ENCODE data around the gene DNLZ. TPM values are rescaled to one million over a fixed set of nuclear protein-coding genes. Genes with fewer than 3 reads are reported as not detected.

DNLZ gene
- total and polyA plus RNA-seq, 2 donors (not counting 1 experiment from before 2014, with no cell fraction given) = 7.4 to 14.2 TPM

GRCh38 chr9:136394312-136395019 lies 30.9 kb upstream of the DNLZ start:
- H3K4me1 ChIP-seq (ENCODE audit: control insufficient read depth, extremely low read depth, insufficient read depth, low read length) = peaks cover 6% of the 10 kb centered on the region
- no peak overlapping the region for H2AFZ ChIP-seq (ENCODE audit: low read length)
- no peak overlapping the region for H3K4me2 ChIP-seq (ENCODE audit: extremely low read depth, insufficient read depth, low read length)
- no peaks in the 10 kb centered on the region for H3K27me3 ChIP-seq (ENCODE audit: control insufficient read depth, insufficient read depth, low read length)
- H3K27ac ChIP-seq (ENCODE audit: insufficient read depth, low read length) = no peak overlapping the region
- no peaks in the 10 kb centered on the region for H3K9me3 ChIP-seq (ENCODE audit: control insufficient read depth, insufficient read depth, low read depth, low read length)
- TF ChIP-seq EZH2 (IDR thresholded peaks at IDR 0.05; ENCODE audit: low read length, missing control alignments) (no peak), CTCF (conservative IDR thresholded peaks at IDR 0.05 in 1 of 2, IDR thresholded peaks at IDR 0.05 in 1 of 2; ENCODE audit: low read depth in 1 of 2, low read length in 2 of 2) (no peak)
- peaks cover 15% of the 10 kb centered on the region for H3K79me2 ChIP-seq (ENCODE audit: control insufficient read depth, insufficient read depth, low read length)
- peaks cover 30% of the 10 kb centered on the region for H3K36me3 ChIP-seq (ENCODE audit: control insufficient read depth, insufficient read depth, low read length)
- no peaks in the 10 kb centered on the region for H4K20me1 ChIP-seq (ENCODE audit: control insufficient read depth, extremely low read depth, insufficient read depth, low read length)
- DNase-seq (ENCODE audit: low read depth in 2 of 2) = no peak
- H3K4me3 ChIP-seq (replicated peaks in 1 of 4; ENCODE audit: control extremely low read depth in 1 of 4, insufficient read depth in 1 of 4, low read depth in 3 of 4, low read length in 4 of 4) = no peak overlapping the region
- H3K9ac ChIP-seq (ENCODE audit: insufficient read depth, low read length) = no peak overlapping the region

- Histone ChIP-seq H3K36me3 (ENCODE audit: control insufficient read depth, insufficient read depth, low read length) (peaks cover 34% of the 10 kb centered on the region), H3K4me1 (ENCODE audit: control insufficient read depth, extremely low read depth, insufficient read depth, low read length) (peaks cover under 1% of the 10 kb centered on the region), H3K4me3 (replicated peaks in 1 of 4; ENCODE audit: control extremely low read depth in 1 of 4, insufficient read depth in 1 of 4, low read depth in 3 of 4, low read length in 4 of 4) (no peak overlapping the region), H3K27me3 (ENCODE audit: control insufficient read depth, insufficient read depth, low read length) (no peaks in the 10 kb centered on the region), H2AFZ (ENCODE audit: low read length) (no peak overlapping the region), H3K27ac (ENCODE audit: insufficient read depth, low read length) (no peak overlapping the region), H3K9me3 (ENCODE audit: control insufficient read depth, insufficient read depth, low read depth, low read length) (no peaks in the 10 kb centered on the region), H4K20me1 (ENCODE audit: control insufficient read depth, extremely low read depth, insufficient read depth, low read length) (no peaks in the 10 kb centered on the region), H3K79me2 (ENCODE audit: control insufficient read depth, insufficient read depth, low read length) (peaks cover 6% of the 10 kb centered on the region), H3K9ac (ENCODE audit: insufficient read depth, low read length) (no peak overlapping the region), H3K4me2 (ENCODE audit: extremely low read depth, insufficient read depth, low read length) (no peak overlapping the region)
- no peak for DNase-seq (ENCODE audit: low read depth in 2 of 2)
- TF ChIP-seq CTCF (conservative IDR thresholded peaks at IDR 0.05 in 1 of 2, IDR thresholded peaks at IDR 0.05 in 1 of 2; ENCODE audit: low read depth in 1 of 2, low read length in 2 of 2) (no peak), EZH2 (IDR thresholded peaks at IDR 0.05; ENCODE audit: low read length, missing control alignments) (no peak)
These were observed 30.0 kb upstream of the DNLZ start for GRCh38 chr9:136393531-136393930.

- Histone ChIP-seq H3K4me2 (ENCODE audit: extremely low read depth, insufficient read depth, low read length) (no peak overlapping the region), H3K79me2 (ENCODE audit: control insufficient read depth, insufficient read depth, low read length) (no peaks in the 10 kb centered on the region), H3K27me3 (ENCODE audit: control insufficient read depth, insufficient read depth, low read length) (no peaks in the 10 kb centered on the region), H3K27ac (ENCODE audit: insufficient read depth, low read length) (no peak overlapping the region), H3K4me1 (ENCODE audit: control insufficient read depth, extremely low read depth, insufficient read depth, low read length) (no peaks in the 10 kb centered on the region), H3K9me3 (ENCODE audit: control insufficient read depth, insufficient read depth, low read depth, low read length) (no peaks in the 10 kb centered on the region), H3K9ac (ENCODE audit: insufficient read depth, low read length) (no peak overlapping the region), H4K20me1 (ENCODE audit: control insufficient read depth, extremely low read depth, insufficient read depth, low read length) (no peaks in the 10 kb centered on the region), H3K36me3 (ENCODE audit: control insufficient read depth, insufficient read depth, low read length) (peaks cover 37% of the 10 kb centered on the region), H2AFZ (ENCODE audit: low read length) (no peak overlapping the region), H3K4me3 (replicated peaks in 1 of 4; ENCODE audit: control extremely low read depth in 1 of 4, insufficient read depth in 1 of 4, low read depth in 3 of 4, low read length in 4 of 4) (no peak overlapping the region)
- no peak for TF ChIP-seq EZH2 (IDR thresholded peaks at IDR 0.05; ENCODE audit: low read length, missing control alignments)
- TF ChIP-seq CTCF (conservative IDR thresholded peaks at IDR 0.05 in 1 of 2, IDR thresholded peaks at IDR 0.05 in 1 of 2; ENCODE audit: low read depth in 1 of 2, low read length in 2 of 2) = no peak
- no peak for DNase-seq (ENCODE audit: low read depth in 2 of 2)
These were observed 29.2 kb upstream of the DNLZ start for GRCh38 chr9:136392538-136393449.

All from fibroblast of lung (primary cell).